GM12892 (cell line): ENCODE results near the gene TTLL13.

Experiments
- POLR2A ChIP-seq: IDR thresholded peaks from 2 replicates; pipeline ENCODE4 v1.6.1; 2011; ENCODE audit warnings: low read depth, low read length, control low read depth
- POLR2AphosphoS5 ChIP-seq: IDR thresholded peaks from 2 replicates; pipeline ENCODE4 v1.6.1; 2011; ENCODE audit warnings: low read depth, low read length, control low read depth

DNA sequence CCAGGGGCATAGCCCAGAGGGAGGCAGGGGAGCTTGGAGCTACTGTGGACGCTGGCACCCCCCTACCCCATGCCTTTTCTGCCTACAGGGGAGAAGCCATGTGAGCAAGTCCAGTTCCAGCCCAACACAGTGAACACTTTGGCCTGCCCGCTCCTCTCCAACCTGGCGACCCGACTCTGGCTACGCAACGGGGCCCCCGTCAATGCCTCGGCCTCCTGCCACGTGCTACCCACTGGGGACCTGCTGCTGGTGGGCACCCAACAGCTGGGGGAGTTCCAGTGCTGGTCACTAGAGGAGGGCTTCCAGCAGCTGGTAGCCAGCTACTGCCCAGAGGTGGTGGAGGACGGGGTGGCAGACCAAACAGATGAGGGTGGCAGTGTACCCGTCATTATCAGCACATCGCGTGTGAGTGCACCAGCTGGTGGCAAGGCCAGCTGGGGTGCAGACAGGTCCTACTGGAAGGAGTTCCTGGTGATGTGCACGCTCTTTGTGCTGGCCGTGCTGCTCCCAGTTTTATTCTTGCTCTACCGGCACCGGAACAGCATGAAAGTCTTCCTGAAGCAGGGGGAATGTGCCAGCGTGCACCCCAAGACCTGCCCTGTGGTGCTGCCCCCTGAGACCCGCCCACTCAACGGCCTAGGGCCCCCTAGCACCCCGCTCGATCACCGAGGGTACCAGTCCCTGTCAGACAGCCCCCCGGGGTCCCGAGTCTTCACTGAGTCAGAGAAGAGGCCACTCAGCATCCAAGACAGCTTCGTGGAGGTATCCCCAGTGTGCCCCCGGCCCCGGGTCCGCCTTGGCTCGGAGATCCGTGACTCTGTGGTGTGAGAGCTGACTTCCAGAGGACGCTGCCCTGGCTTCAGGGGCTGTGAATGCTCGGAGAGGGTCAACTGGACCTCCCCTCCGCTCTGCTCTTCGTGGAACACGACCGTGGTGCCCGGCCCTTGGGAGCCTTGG lies 21.3 kb upstream of the TTLL13 start:
- TF ChIP-seq POLR2A (no peak), POLR2AphosphoS5 (no peak)
